ENCODE results near the gene EXOC7.

DNA sequence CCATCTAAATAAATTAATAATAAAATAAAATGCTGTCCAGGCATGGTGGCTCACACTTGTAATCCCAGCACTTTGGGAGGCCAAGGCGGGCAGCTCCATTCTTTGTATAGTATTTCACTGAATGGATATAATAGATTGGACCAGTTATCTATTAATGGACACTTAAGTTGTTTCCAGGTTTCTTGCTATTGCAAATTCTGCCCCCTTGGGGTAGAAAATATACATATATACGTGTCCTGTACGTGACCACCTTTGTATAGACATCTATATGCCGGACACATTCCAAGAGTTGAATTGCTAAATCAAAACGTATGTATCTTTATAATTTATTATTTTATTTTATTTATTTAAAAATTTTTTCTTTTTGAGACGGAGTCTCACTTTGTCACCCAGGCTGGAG lies 3.9 kb upstream of the EXOC7 start:
- TF ChIP-seq, protein P1, sequence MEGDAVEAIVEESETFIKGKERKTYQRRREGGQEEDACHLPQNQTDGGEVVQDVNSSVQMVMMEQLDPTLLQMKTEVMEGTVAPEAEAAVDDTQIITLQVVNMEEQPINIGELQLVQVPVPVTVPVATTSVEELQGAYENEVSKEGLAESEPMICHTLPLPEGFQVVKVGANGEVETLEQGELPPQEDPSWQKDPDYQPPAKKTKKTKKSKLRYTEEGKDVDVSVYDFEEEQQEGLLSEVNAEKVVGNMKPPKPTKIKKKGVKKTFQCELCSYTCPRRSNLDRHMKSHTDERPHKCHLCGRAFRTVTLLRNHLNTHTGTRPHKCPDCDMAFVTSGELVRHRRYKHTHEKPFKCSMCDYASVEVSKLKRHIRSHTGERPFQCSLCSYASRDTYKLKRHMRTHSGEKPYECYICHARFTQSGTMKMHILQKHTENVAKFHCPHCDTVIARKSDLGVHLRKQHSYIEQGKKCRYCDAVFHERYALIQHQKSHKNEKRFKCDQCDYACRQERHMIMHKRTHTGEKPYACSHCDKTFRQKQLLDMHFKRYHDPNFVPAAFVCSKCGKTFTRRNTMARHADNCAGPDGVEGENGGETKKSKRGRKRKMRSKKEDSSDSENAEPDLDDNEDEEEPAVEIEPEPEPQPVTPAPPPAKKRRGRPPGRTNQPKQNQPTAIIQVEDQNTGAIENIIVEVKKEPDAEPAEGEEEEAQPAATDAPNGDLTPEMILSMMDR (IDR thresholded peaks at IDR 0.05), result peak; percentile 25
- no peak for TF ChIP-seq ZFX (IDR thresholded peaks at IDR 0.05; ENCODE audit: borderline replicate concordance)

Data from 22Rv1 (cell line).